Skin epidermis (tissue), 12 donors: ENCODE data around the gene PRH1.

Experiments used
- H3K27ac ChIP-seq, 21 experiments: fragments of 200-600 bp; sonication (generic) in 11 of 21; one replicate each; pipeline ENCODE4 v1.5.0; 2020; ENCODE audit warnings: mild to moderate bottlenecking in 3 of 21, inconsistent platforms in 2 of 21, moderate library complexity in 2 of 21
- H3K4me3 ChIP-seq, 7 experiments: fragments of 200-600 bp; sonication (generic) in 2 of 7; one replicate each; pipeline ENCODE4 v1.5.0; 2020; ENCODE audit warnings: inconsistent platforms in 2 of 7, mild to moderate bottlenecking in 2 of 7, moderate library complexity in 1 of 7

Gene PRH1

DNA sequence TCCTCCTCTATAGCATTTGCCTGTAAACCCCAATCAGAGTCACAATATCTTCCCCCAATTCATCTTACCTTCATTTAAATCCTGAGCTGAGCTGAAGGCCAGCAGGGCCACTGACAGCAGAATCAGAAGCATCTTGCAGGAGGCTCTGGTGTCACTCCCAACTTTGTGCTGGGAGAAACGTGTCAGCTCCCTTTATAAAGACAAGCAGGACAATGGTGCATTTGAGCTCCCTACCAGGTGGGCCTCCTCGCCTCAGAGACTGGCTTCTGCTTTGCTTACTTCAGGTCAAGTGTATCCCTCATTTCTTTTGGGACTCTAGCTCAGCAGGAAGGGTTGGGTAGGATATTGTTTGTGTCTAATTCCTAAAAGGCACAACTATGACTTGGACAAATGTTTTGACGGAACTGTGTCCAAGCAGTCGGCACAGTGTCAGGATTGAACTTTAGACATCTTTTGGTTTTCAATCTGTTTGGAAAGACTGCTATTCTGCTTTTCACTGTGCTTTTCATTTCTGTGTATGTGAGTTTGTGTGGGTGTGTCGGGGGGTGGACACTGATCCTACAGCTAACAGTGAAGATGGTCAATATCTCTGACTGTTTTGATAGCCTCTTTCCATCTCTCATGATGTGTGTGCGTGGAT lies at the start of gene PRH1:
PRH1 (minus strand) TSS at position 170 of the 640 bp plus-strand sequence; CDS start at position 132, 38 bp downstream.
- no peak within 1 kb of the TSS for H3K4me3 ChIP-seq
- no peak within 1 kb of the TSS for H3K27ac ChIP-seq

DNA sequence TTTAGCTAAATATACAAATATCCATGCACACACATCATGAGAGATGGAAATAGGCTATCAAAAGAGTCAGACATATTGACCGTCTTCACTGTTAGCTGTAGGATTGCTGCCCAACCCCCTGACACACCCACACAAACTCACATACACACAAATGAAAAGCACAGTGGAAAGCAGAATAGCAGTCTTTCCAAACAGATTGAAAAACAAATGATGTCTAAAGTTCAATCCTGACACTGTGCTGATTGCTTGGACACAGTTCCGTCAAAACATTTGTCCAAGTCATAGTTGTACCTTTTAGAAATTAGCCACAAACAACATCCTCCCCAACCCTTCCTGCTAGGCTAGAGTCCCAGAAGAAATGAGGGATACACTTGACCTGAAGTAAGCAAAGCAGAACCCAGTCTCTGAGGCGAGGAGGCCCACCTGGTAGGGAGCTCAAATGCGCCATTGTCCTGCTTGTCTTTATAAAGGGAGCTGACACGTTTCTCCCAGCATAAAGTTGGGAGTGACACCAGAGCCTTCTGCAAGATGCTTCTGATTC lies 44.8 kb upstream of the PRH1 start, which contains the start of gene PRH2:
PRH2 (plus strand) TSS at position 491 of the 541 bp plus-strand sequence; CDS start at position 529, 38 bp downstream.
- Histone ChIP-seq H3K4me3 (no peak within 1 kb of the TSS), H3K27ac (no peak within 1 kb of the TSS)

DNA sequence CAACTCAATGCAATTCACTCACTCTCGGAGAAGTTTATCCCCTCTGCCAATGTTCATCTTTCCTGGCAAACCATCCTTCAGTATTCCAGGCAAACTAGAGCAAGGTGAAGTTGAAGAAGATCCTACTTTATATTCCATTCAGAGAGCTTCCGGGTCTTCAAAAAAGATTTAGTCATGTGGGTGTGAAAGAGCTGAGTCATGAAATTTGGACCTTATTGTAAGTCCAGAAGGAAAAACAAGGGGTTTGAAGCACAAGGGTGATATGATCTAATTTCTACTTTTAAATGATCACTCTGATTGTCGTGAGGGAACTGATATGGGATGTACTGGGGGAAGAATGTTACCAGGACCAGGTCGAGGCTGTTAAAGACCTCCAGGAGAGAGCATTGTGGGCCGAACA lies 42.2 kb upstream of the PRH1 start:
- H3K27ac ChIP-seq: no peak overlapping the region

DNA sequence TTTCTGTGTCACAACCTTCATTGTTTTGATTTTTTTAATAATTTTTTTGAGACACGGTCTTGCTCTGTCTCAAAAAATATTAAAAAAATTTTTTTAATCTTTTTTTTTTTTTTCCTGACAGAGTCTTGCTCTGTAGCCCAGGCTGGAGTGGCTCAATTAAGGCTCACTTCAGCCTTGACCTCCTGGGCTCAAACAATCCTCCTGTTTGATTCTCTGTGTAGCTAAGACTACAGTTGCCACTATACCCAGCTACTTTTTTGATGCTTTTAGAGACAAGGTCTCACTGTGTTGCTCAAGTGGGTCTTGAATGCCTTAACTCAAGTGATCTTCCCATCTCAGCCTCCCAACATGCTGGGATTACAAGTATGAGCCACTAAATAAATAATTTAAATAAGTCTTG lies 35.8 kb upstream of the PRH1 start:
- Histone ChIP-seq H3K27ac (no peak overlapping the region), H3K4me3 (no peak overlapping the region)

More for the DNA sequence above, 42.2 kb upstream of the PRH1 start:
- no peak overlapping the region for H3K4me3 ChIP-seq

DNA sequence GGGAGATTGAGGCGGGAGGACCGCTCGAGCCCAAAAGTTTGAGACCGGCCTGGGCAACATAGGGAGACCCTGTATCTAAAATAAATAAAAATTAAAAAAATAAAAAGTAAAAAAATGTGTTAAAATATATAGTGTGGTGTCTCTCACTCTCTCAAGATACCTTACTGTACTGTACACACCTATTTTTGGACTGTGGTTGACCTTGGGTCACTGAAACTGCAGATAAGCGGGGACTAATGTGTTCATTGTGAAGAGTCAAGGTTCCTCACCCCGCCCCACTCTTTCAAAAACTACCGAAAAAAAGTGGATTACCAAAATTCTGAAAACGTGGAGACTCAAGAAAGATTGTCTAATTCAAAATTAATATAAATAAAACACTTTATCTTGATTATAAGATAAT lies 26.3 kb upstream of the PRH1 start:
- H3K27ac ChIP-seq: no peak overlapping the region
- H3K4me3 ChIP-seq: no peak overlapping the region

DNA sequence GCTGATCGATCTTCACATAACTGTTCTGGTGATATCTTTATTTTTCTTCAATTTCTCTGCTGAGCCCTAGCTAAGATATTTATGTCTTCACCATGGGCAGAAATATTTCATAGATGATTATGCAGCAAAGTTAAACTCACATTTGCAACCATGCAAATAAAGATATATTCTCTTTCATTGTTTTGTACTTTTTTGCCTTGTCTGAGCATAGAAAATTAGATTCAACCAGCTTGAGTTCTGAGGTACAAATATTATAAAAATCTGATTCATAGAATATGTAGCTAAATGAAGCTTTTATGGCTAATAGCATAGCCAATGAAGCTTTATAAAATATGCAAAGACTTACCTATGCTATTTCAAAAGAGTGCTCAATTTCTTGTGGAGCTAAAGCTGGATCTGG lies 25.4 kb upstream of the PRH1 start, which contains the start of gene TAS2R13:
TAS2R13 (minus strand) TSS at position 101 of the 400 bp plus-strand sequence. CDS start 264 bp downstream, outside the sequence.
- no peak within 1 kb of the TSS for H3K4me3 ChIP-seq
- no peak within 1 kb of the TSS for H3K27ac ChIP-seq

DNA sequence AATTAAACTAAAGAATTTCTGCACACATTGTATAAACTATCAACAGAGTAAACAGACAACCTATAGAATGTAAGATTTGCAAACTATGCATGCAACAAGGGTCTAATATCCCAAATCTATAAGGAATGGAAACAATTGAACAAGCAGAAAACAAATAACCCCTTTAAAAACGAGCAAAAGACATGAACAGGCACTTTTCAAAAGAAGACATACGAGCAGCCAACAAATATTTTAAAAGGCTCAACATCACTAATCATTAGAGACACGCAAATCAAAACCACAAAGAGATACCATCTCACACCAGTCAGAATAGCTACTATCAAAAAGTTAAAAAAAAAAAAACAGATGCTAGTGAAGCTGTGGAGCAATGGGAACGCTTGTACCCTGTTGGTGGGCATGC lies 20.6 kb upstream of the PRH1 start:
- H3K4me3 ChIP-seq: no peak overlapping the region
- no peak overlapping the region for H3K27ac ChIP-seq

DNA sequence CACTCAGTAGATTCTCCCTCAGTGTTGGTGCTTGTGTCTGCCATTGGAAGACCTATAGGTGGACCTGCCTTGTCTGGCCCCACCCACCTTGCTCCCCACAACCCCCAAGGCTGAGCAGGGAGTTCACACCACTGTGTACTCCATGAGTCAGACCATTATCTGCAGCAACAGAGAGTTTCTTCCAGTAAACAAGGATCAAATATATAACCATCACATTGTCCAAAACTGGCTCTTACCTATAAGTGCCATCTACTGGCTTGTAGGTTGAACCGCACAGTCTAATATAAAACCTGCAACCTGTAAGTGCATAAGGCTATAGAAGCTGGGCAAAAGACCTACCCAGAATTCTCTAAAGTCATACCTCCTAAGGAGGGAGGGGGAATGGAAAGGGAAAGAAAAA lies 17.4 kb upstream of the PRH1 start:
- no peak overlapping the region for H3K27ac ChIP-seq

DNA sequence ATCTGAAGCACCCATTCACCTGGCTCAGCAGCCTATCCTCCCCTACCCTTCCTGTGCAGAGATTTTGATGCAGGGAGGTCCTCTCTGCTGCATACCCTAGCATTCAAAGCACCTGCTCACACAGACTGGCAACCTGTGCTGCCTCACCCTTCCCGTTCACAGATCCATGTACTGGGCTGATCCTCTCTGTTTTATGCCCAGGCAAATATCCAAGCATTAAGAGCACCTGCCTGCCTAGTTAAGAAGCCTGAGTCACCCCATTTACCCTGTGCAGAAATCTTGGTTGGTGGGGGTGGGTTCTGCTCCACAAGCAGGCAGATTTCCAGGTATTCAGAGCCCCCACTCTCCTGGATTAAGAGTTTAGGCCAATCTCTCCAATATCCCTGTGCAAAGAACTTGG lies 16.9 kb upstream of the PRH1 start:
- Histone ChIP-seq H3K4me3 (no peak overlapping the region), H3K27ac (no peak overlapping the region)

More for the DNA sequence above, 17.4 kb upstream of the PRH1 start:
- H3K4me3 ChIP-seq: no peak overlapping the region

DNA sequence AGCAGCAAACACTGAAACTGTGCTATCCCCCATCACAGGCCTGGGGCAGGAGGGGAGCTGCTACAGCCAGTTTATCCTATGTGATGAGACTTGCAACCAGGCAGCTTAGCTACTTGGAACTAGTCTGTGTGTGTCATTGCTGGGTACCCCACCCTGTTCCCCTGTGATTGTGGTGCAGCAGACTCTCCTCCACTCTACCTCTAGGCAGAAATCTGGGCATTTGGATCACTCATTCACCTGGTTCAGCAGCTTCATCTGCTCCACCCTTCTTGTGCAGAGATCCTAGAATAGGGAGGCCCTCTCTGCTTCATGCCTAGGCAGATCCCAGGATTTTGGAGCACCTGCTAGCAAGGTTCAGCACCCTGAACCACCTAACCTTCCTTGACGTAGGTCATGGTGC lies 16.5 kb upstream of the PRH1 start:
- no peak overlapping the region for H3K27ac ChIP-seq
- no peak overlapping the region for H3K4me3 ChIP-seq

DNA sequence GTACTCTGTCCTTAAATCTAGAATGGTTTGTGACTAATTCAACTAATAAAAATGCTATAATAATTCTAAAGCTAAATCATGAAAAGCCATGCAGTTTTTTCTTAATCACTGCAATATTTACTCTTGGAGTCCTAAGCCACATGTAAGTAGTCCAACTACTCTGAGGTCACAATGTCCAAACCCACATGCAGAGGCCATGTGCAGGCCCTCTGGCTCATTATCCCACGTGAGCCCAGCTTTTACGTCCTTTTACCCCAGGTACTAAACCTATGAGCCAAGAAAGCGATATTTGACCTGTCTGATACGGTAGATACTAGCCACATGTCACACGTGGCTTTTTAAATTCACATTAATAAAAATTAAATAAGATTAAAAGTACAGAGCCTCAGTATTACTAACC lies 12.8 kb upstream of the PRH1 start:
- no peak overlapping the region for H3K27ac ChIP-seq
- H3K4me3 ChIP-seq: no peak overlapping the region

DNA sequence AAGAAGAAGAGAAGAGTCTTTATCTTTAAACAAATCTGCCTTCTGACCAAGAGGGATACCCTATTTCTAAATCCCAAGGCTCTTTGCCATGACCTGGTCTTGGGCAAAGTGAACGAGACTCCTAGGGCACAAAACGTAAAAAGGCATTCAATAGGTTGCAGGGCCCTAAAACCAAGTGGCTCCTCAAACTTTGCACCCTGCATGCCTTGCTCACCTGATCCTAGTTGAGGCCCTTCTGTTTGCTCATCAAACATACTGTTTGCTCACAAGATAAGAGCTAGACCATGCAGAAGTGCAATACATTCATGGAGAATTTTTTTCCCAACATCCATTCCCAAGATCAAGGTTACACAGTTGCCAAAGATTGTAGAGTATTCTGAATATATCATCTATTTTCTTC lies 7.9 kb upstream of the PRH1 start:
- Histone ChIP-seq H3K27ac (no peak overlapping the region), H3K4me3 (no peak overlapping the region)

DNA sequence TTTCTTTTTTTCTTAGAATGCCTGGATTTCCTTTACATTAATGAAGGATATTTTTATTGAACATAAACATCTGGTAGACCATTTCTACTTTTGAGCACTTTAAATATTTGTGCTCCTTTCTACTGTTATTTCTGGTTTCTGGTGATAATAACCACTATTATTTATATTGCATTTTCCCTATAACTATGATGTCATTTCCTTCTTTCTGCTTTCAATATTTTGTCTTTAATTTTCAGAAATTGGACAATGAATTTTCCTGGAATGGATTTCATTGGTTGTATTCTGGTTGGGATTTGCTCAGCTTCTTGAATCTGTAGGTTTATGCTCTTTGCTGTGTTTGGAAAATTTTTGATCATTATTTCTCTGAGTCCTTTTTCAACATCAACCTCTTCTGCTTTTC lies 5.2 kb upstream of the PRH1 start:
- Histone ChIP-seq H3K4me3 (no peak overlapping the region), H3K27ac (no peak overlapping the region)

DNA sequence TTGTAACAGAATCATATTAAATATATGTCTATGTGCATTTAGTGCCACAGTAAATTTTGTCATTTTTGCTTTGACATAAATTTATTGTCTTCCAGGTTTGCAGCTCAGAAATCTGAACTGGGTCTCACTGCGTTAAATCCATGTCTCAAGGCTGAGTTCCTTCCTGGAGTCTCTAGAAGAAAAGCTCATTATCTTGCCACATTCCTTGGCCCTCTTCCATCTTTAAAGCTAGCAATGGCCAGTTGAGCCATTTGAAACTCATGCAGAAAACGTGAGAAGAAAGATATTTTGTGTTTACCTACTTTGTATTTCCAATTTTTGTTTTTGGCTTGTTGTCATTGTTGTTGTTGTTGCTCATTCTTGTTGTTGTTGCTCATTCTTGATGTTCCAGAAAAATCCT lies 10.7 kb downstream of the PRH1 start:
- Histone ChIP-seq H3K4me3 (no peak overlapping the region), H3K27ac (no peak overlapping the region)

DNA sequence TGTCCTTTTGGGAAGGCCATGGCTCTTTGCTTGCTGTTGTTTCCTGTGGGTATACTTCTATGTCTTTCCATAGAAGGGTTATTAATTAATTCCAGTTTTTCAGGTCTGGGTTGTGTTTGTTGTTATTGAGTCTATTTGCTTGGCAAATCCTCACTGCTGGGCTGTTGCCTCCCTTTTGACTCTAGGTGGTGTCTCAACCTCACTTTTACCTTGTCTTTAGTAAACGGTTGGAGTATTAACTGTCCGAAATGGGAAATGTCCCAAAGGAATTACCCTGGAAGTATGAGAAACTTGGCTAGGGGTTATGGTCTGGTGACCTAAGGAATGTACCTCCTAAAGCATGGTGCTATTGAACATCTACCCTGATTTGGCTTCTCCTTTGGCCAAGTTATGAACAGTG lies 16.7 kb downstream of the PRH1 start:
- Histone ChIP-seq H3K4me3 (no peak overlapping the region), H3K27ac (no peak overlapping the region)

DNA sequence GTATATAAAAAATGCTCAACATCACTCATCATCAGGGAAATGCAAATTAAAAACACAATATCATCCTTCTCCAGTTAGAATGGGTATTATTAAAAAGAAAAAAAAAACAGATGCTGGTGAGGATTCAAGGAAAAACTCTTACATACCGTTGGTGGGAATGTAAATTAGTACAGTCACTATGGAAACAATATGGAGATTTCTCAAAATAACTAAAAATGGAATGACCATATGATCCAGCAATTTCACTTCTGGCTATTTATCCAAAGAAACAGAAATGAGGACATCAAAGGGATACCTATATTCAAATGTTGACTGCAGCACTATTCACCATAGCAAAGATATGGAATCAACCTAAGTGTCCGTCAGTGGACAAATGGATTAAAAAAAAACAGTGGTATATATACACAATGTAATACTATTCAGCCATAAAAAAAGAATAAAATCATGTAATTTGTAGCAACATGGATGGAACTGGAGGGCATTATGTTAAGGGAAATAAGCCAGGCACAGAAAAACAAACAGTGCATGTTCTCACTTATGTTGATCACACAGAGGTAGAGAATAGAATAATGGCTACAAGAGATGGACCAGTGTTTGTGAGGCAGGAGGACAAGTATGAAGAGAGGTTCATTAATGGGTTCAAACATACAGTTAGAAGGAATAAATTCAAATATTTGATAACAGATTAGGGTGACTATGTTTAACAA lies 20.4 kb downstream of the PRH1 start:
- no peak overlapping the region for H3K4me3 ChIP-seq
- H3K27ac ChIP-seq: no peak overlapping the region

DNA sequence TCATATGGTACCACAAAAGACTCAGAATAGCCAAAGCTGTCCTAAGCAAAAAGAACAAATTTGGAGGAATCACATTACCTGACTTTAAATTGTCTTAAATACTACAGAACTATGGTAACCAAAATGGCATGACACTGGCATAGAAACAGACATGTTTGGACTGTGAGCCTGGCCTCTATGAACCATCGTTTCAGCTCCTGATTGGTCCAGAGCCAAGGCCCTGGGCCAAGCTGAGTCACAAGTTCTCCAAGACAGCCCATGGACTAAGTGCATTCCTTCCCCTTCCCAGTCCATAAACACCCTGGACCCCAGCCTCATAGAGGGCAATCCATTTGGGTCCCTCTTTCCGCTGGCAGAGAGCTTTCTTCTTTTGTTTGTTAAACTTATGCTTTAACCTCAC lies 22.7 kb downstream of the PRH1 start:
- H3K27ac ChIP-seq: no peak overlapping the region
- no peak overlapping the region for H3K4me3 ChIP-seq

DNA sequence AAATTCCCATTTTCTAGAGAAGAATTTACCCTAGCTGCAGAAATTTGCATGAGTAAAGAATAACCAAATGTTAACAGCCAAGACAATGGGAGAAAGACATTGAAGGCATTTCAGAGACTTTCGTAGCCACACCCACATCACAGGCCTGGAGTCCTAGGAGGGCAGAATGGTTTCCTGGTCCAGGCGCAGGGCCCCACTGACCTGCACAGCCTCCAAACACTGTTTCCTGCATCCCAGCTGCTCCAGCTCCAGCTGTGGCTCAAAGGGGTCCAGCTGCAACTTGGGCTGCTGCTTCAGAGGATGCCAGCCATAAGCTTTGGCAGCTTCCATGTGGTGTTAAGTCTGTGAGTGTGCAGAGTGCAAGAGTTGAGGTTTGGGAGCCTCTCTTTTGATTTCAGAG lies 28.2 kb downstream of the PRH1 start:
- Histone ChIP-seq H3K4me3 (no peak overlapping the region), H3K27ac (no peak overlapping the region)

DNA sequence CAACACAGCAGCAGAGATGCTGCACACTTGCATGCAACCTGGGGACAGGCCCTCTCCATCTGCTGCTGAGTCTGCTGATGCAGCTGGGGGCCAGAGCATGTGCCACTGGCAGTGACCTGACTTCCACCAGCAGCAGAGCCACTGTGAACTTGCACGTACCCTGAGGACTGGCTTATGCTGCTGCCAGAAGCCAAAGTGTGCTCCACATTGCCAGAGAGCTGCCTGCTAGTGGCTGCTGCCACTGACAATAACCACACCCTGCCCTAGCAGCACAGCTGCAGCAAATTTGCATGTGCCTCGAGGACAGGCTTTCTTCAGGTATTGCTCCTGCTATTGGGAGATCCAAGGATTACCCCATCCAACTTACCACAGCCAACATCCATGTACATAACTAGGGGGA lies 30.3 kb downstream of the PRH1 start:
- Histone ChIP-seq H3K27ac (no peak overlapping the region), H3K4me3 (no peak overlapping the region)

DNA sequence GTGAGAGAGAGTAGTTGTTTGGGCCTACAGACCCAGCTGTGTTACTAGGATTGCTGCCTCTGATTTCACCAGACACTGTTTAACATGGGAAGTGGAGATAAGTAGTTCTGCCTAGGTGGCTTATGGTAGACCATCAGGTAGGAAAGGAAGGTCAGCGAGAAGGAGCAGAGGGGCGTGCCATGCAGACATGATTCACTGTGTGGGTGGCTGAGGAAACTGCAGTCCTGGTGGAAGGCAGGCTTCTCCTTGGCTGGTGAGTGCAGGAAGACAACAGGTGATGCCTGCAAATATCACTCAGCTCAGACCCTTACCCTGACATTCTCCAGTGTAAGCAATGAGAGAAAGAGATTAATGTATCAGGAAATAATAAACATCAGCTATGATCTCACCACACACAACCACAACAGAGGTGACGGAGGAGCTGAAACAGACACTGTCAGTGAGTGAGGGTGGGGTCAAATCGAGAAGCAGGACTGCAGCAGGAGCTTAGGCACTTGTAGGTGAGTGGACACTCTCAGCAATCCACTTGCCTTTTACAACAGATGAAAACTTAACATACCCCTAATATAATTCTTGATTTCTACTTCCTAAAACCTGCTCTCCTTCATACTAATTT lies 32.7 kb downstream of the PRH1 start:
- Histone ChIP-seq H3K4me3 (no peak overlapping the region), H3K27ac (no peak overlapping the region)

DNA sequence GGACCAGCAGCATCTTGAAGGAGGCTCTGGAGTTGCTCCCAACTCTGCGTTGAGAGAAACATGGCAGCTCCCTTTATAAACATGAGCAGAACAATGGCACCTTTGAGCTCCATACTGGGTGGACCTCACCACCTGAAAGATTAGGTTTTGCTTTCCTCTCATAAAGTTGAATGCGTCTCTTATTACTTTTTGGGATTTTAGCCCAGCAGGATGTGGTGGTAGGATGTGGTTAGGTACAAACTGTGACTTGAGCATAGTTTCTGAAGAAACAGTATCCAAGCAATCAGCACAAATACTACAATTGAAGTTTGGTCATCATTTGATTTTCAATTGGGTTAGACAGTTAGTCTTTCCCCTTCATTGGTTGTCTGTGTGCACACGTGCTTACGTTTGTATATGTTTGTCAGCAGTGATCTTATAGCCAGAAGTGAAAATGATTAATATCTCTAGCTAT lies 34.6 kb downstream of the PRH1 start, which contains the start of gene PRR4:
PRR4 (minus strand) TSS at position 51 of the 454 bp plus-strand sequence; CDS start at position 13, 38 bp downstream.
- no peak within 1 kb of the TSS for H3K27ac ChIP-seq
- H3K4me3 ChIP-seq: no peak within 1 kb of the TSS
